WTC11 (cell line): Measurements from ENCODE around the gene PSEN2. TPM values are rescaled to one million over a fixed set of nuclear protein-coding genes. Genes with fewer than 3 reads are reported as not detected.

Source experiments
- ATAC-seq: fragments of 200-7000 bp; cut with Tn5 transposase; 2 replicates; pipeline ENCODE4 v1.10.0; 2021; ENCODE audit warnings: mild to moderate bottlenecking, moderate library complexity
- CTCF ChIA-PET: fragments of 300-600 bp; sonication (Branson Sonifier 250); formaldehyde crosslinking; loops from one replicate; lab custom pipeline; 2021; ENCODE audit warnings: antibody characterized with exemption; lab: Charles Lee
- POLR2A ChIA-PET: fragments of 350-600 bp; sonication (Branson Sonifier 250); formaldehyde crosslinking; loops from one replicate; lab custom pipeline; 2021; ENCODE audit warnings: antibody characterized with exemption; lab: Charles Lee
- DNase-seq: peaks from one replicate; pipeline ENCODE4 v3.0.0; 2021; ENCODE audit warnings: low spot score
- H3K27ac Mint-ChIP-seq: 2 replicates; pipeline ENCODE4 v1.8.0; 2021; ENCODE audit warnings: mixed read lengths
- H3K27me3 Mint-ChIP-seq: 2 replicates; pipeline ENCODE4 v1.8.0; 2021; ENCODE audit warnings: low read depth, mild to moderate bottlenecking, moderate library complexity, mixed read lengths
- H3K36me3 Mint-ChIP-seq: 2 replicates; pipeline ENCODE4 v1.8.0; 2021; ENCODE audit warnings: mixed read lengths
- H3K4me1 Mint-ChIP-seq: 2 replicates; pipeline ENCODE4 v1.8.0; 2022; ENCODE audit warnings: mixed read lengths
- H3K4me3 Mint-ChIP-seq: 2 replicates; pipeline ENCODE4 v1.8.0; 2021; ENCODE audit warnings: mild to moderate bottlenecking, moderate library complexity, mixed read lengths
- H3K9me3 Mint-ChIP-seq: 2 replicates; pipeline ENCODE4 v1.8.0; 2021; ENCODE audit warnings: mixed read lengths
- AR ChIP-seq: fragments of 250-450 bp; sonication (Bioruptor Pico); IDR thresholded peaks from 2 replicates; pipeline ENCODE4 v1.9.0; 2021; ENCODE audit warnings: mild to moderate bottlenecking
- ATF3 ChIP-seq: sonication (generic); formaldehyde crosslinking; conservative IDR thresholded peaks from 2 replicates; pipeline ENCODE4 v1.8.1; 2022; ENCODE audit warnings: mild to moderate bottlenecking, missing genetic modification reagents
- CREB1 ChIP-seq: sonication (generic); formaldehyde crosslinking; IDR thresholded peaks from 2 replicates; pipeline ENCODE4 v1.8.0; 2023; ENCODE audit warnings: mild to moderate bottlenecking, missing genetic modification reagents
- E2F4 ChIP-seq: sonication (generic); formaldehyde crosslinking; IDR thresholded peaks from 2 replicates; pipeline ENCODE4 v1.8.1; 2022; ENCODE audit warnings: low read depth, mild to moderate bottlenecking, moderate library complexity, missing genetic modification reagents, borderline replicate concordance
- E2F5 ChIP-seq: sonication (generic); formaldehyde crosslinking; IDR thresholded peaks from 2 replicates; pipeline ENCODE4 v1.8.1; 2022; ENCODE audit warnings: mild to moderate bottlenecking, moderate library complexity, missing genetic modification reagents
- GTF2I ChIP-seq: fragments of 250-450 bp; sonication (Bioruptor Pico); conservative IDR thresholded peaks from 2 replicates; pipeline ENCODE4 v1.4.0; 2021; ENCODE audit warnings: mild to moderate bottlenecking
- HMGXB4 ChIP-seq: sonication (generic); formaldehyde crosslinking; IDR thresholded peaks from 2 replicates; pipeline ENCODE4 v1.8.1; 2023; ENCODE audit warnings: mild to moderate bottlenecking, moderate library complexity, missing genetic modification reagents
- JAZF1 ChIP-seq: fragments of 250-450 bp; sonication (Bioruptor Pico); IDR thresholded peaks from 2 replicates; pipeline ENCODE4 v1.9.0; 2021; ENCODE audit warnings: moderate library complexity, mild to moderate bottlenecking, inconsistent platforms
- JUN ChIP-seq: sonication (generic); formaldehyde crosslinking; IDR thresholded peaks from 2 replicates; pipeline ENCODE4 v1.8.0; 2023; ENCODE audit warnings: mild to moderate bottlenecking, missing genetic modification reagents
- MYBL2 ChIP-seq: sonication (generic); formaldehyde crosslinking; IDR thresholded peaks from 2 replicates; pipeline ENCODE4 v1.8.1; 2023; ENCODE audit warnings: mild to moderate bottlenecking, moderate library complexity, missing genetic modification reagents
- OVOL2 ChIP-seq: fragments of 250-450 bp; sonication (Bioruptor Pico); IDR thresholded peaks from 2 replicates; pipeline ENCODE4 v1.9.0; 2021; ENCODE audit warnings: mild to moderate bottlenecking, borderline replicate concordance
- RORB ChIP-seq: fragments of 250-450 bp; sonication (Bioruptor Pico); IDR thresholded peaks from 2 replicates; pipeline ENCODE4 v1.9.0; 2021; ENCODE audit warnings: mild to moderate bottlenecking
- SP1 ChIP-seq: sonication (generic); formaldehyde crosslinking; conservative IDR thresholded peaks from 2 replicates; pipeline ENCODE4 v1.8.1; 2022; ENCODE audit warnings: missing genetic modification reagents
- TCF7 ChIP-seq: sonication (generic); formaldehyde crosslinking; IDR thresholded peaks from 2 replicates; pipeline ENCODE4 v1.8.0; 2022; ENCODE audit warnings: mild to moderate bottlenecking, low read depth, missing genetic modification reagents, moderate library complexity
- USF2 ChIP-seq: sonication (generic); formaldehyde crosslinking; IDR thresholded peaks from 2 replicates; pipeline ENCODE4 v1.8.1; 2023; ENCODE audit warnings: mild to moderate bottlenecking, missing genetic modification reagents, moderate library complexity
- ZNF317 ChIP-seq: sonication (generic); formaldehyde crosslinking; IDR thresholded peaks from 2 replicates; pipeline ENCODE4 v1.8.1; 2023; ENCODE audit warnings: low read depth, mild to moderate bottlenecking, moderate library complexity, missing genetic modification reagents, borderline replicate concordance
- ZNF396 ChIP-seq: fragments of 250-450 bp; sonication (Bioruptor Pico); IDR thresholded peaks from 2 replicates; pipeline ENCODE4 v1.8.0; 2021; ENCODE audit warnings: mild to moderate bottlenecking, moderate library complexity, borderline replicate concordance
- ZNF416 ChIP-seq: fragments of 250-450 bp; sonication (Bioruptor Pico); IDR thresholded peaks from 2 replicates; pipeline ENCODE4 v1.9.0; 2021; ENCODE audit warnings: mild to moderate bottlenecking, inconsistent platforms
- ZNF423 ChIP-seq: fragments of 250-450 bp; sonication (Bioruptor Pico); IDR thresholded peaks from 2 replicates; pipeline ENCODE4 v2.1.2; 2022; ENCODE audit warnings: mild to moderate bottlenecking, moderate library complexity
- total RNA-seq: library from RNA; stranded (reverse); gene quantifications from 3 replicates; pipeline ENCODE4 v1.2.3, GENCODE V29; 2021
- TF ChIP-seq, protein P1 (sequence below): sonication (generic); formaldehyde crosslinking; IDR thresholded peaks from 2 replicates; pipeline ENCODE4 v1.8.0; 2023; ENCODE audit warnings: missing genetic modification reagents

PSEN2 gene
- total RNA-seq, 1 experiment from 2014 or later: 18.4 TPM

GRCh38 chr1:226871636-226872327, 1.4 kb downstream of the PSEN2 start:
- Mint-ChIP-seq H3K4me3 (peak overlapping the region; percentile 75), H3K9me3 (no peaks in the 10 kb centered on the region), H3K36me3 (peaks cover 3% of the 10 kb centered on the region), H3K27ac (no peak overlapping the region), H3K27me3 (peaks cover 19% of the 10 kb centered on the region), H3K4me1 (peaks cover 53% of the 10 kb centered on the region)
- ChIA-PET CTCF (interaction anchor here (0.5 to 1.5 kb wide), 6 partner anchors 112 to 574 kb away, joined by 3 to 5 read pairs (median 3); no protein-coding TSS in a partner anchor), POLR2A (no interaction called here)
- TF ChIP-seq ZNF423 (CRISPR knock-in tag) (no peak), ZNF416 (CRISPR knock-in tag) (no peak), ZNF396 (CRISPR knock-in tag) (no peak), OVOL2 (CRISPR knock-in tag) (no peak), ATF3 (CRISPR knock-in tag) (no peak), JUN (no peak), GTF2I (CRISPR knock-in tag) (no peak), HMGXB4 (CRISPR knock-in tag) (no peak), CREB1 (CRISPR knock-in tag) (no peak), E2F4 (no peak), MYBL2 (CRISPR knock-in tag) (no peak), RORB (CRISPR knock-in tag) (no peak), TCF7 (CRISPR knock-in tag) (no peak), USF2 (no peak), SP1 (CRISPR knock-in tag) (no peak), E2F5 (no peak), AR (CRISPR knock-in tag) (no peak), ZNF317 (CRISPR knock-in tag) (no peak), JAZF1 (CRISPR knock-in tag) (no peak)
- TF ChIP-seq, protein P1, sequence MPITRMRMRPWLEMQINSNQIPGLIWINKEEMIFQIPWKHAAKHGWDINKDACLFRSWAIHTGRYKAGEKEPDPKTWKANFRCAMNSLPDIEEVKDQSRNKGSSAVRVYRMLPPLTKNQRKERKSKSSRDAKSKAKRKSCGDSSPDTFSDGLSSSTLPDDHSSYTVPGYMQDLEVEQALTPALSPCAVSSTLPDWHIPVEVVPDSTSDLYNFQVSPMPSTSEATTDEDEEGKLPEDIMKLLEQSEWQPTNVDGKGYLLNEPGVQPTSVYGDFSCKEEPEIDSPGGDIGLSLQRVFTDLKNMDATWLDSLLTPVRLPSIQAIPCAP (CRISPR knock-in tag): no peak
- DNase-seq (no peak), ATAC-seq (no peak)
